Gastrocnemius medialis (tissue), 4 donors: ENCODE data around the gene CCL7. TPM values are rescaled to one million over a fixed set of nuclear protein-coding genes. Genes with fewer than 3 reads are reported as not detected.

ENCODE experiments used
- ATAC-seq, 2 donors: fragments of 150-250 bp; one replicate each; pipeline ENCODE4 v1.9.1; 2016
- DNase-seq, 2 donors: peaks; one replicate each; pipeline ENCODE4 v3.0.0-alpha.2; 2019
- H3K27ac ChIP-seq, 4 donors: fragments of 200-600 bp; sonication (generic); 1 replicate in 1 of 4; 2 replicates in 3 of 4; pipeline ENCODE4 v1.5.1; 2016 to 2018; ENCODE audit warnings: mild to moderate bottlenecking in 2 of 4, moderate library complexity in 1 of 4
- H3K27me3 ChIP-seq, 3 donors: fragments of 200-600 bp; sonication (generic) in 2 of 3; 1 replicate in 1 of 3; 2 replicates in 2 of 3; pipeline versions ENCODE4 v1.5.1 to v1.6.0; 2016 to 2019; ENCODE audit warnings: mild to moderate bottlenecking in 1 of 3, moderate library complexity in 1 of 3
- H3K36me3 ChIP-seq, 2 donors: fragments of 200-600 bp; sonication (generic) in 1 of 2; one replicate each; pipeline ENCODE4 v1.5.1; 2017 to 2018
- H3K4me1 ChIP-seq, 2 donors: fragments of 200-600 bp; sonication (generic) in 1 of 2; one replicate each; pipeline ENCODE4 v1.5.1; 2016 to 2017; ENCODE audit warnings: mild to moderate bottlenecking in 2 of 2
- H3K4me3 ChIP-seq, 4 donors: fragments of 200-600 bp; sonication (generic) in 3 of 4; 1 replicate in 1 of 4; 2 replicates in 3 of 4; pipeline ENCODE4 v1.5.1; 2016 to 2019; ENCODE audit warnings: mild to moderate bottlenecking in 2 of 4
- H3K9me3 ChIP-seq, 3 donors: fragments of 200-600 bp; sonication (generic) in 2 of 3; 1 replicate in 1 of 3; 2 replicates in 2 of 3; pipeline ENCODE4 v1.5.1; 2016 to 2019
- POLR2A ChIP-seq, 2 donors: fragments of 450-650 bp; IDR thresholded peaks; one replicate each; pipeline ENCODE4 v1.6.1; 2017; ENCODE audit warnings: antibody characterized with exemption in 2 of 2, mild to moderate bottlenecking in 2 of 2, moderate library complexity in 2 of 2
- in situ Hi-C, 4 donors: fragments of 200-750 bp; cut with MboI; loops; one replicate each; pipeline versions ENCODE4 v1.15.0 to v1.8.0; 2017; ENCODE audit warnings: low sequenced_read_pairs in 4 of 4
- intact Hi-C: fragments of 100-400 bp; cut with DNase I; formaldehyde crosslinking; loops from one replicate; pipeline ENCODE4 v1.15.1; 2023; ENCODE audit warnings: low total_unique reads
- total RNA-seq, 4 donors: library from RNA; depleted of rRNA; stranded (reverse); fragments of >200 nt; gene quantifications; one replicate each; pipeline versions ENCODE4 v1.1.0 to v1.2.3, GENCODE V29; 2016
- TF ChIP-seq, protein P1 (sequence below), 5 experiments: fragments of 450-650 bp in 3 of 5; fragments of 200-600 bp in 2 of 5; sonication (generic) in 2 of 5; IDR thresholded peaks in 4 of 5; conservative IDR thresholded peaks in 1 of 5; 1 replicate in 4 of 5; 2 replicates in 1 of 5; pipeline ENCODE4 v1.5.1; 2016 to 2019; ENCODE audit warnings: antibody characterized with exemption in 5 of 5, mild to moderate bottlenecking in 3 of 5, moderate library complexity in 3 of 5

CCL7 gene
- total RNA-seq, 4 donors from 2014 or later, result not detected

DNA sequence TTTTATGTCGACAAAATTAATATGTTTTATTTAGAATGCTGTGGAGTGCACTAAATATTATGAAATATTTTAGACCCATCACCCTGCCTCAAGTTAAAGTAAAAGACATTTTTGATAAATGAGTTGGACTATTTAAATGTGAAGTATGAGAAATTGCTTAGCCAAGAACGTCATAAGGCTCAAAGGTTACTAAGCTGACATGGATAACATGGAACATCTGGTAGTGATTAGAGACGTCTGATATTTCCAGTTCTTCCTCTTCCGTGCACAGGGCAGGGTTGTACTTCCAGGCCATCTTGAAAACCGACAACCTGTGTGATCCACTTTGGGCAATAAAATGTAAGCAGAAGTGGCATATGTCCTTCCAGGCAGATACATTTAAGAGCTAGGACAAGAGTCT lies 42.1 kb downstream of the CCL7 start:
- Histone ChIP-seq H3K27me3 (no peaks in the 10 kb centered on the region), H3K36me3 (no peaks in the 10 kb centered on the region), H3K9me3 (no peaks in the 10 kb centered on the region), H3K4me3 (no peak overlapping the region), H3K4me1 (peaks cover 5 to 36% of the 10 kb centered on the region in 2 donors), H3K27ac (peak overlapping the region in 3 of 4 donors; percentile 12 to 68 (median 64))
- ATAC-seq (peak; percentile 51 to 64), DNase-seq (no peak)
- in situ Hi-C loops, result no loop called here
- TF ChIP-seq, protein P1, sequence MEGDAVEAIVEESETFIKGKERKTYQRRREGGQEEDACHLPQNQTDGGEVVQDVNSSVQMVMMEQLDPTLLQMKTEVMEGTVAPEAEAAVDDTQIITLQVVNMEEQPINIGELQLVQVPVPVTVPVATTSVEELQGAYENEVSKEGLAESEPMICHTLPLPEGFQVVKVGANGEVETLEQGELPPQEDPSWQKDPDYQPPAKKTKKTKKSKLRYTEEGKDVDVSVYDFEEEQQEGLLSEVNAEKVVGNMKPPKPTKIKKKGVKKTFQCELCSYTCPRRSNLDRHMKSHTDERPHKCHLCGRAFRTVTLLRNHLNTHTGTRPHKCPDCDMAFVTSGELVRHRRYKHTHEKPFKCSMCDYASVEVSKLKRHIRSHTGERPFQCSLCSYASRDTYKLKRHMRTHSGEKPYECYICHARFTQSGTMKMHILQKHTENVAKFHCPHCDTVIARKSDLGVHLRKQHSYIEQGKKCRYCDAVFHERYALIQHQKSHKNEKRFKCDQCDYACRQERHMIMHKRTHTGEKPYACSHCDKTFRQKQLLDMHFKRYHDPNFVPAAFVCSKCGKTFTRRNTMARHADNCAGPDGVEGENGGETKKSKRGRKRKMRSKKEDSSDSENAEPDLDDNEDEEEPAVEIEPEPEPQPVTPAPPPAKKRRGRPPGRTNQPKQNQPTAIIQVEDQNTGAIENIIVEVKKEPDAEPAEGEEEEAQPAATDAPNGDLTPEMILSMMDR (IDR thresholded peaks at IDR 0.05 in 4 of 5, conservative IDR thresholded peaks at IDR 0.05 in 1 of 5), result no peak
- intact Hi-C loops, result loop anchor here (5.0 kb wide), 1 partner anchor 60 kb away; no protein-coding TSS in a partner anchor

DNA sequence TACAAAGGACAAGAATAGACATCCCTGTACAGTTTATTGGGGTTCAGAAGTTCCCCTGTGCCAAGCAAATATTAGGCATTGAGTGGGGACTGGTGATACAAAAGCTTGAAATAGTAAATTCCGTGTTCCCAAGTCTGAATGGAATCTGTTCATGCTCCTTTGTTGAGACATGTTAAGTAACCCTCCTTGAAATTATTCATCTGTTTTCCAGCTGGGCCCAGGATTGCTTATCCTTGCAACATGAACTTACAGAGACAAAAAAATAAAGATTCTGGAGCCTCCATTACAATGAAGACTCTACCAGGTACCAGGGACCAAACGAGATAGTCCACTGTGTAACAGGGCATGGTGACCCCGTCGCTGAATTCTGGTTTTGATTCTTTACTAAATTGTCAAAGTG lies 43.1 kb downstream of the CCL7 start:
- ATAC-seq, result peak in 1 of 2 donors; percentile 56
- in situ Hi-C loops, result no loop called here

DNA sequence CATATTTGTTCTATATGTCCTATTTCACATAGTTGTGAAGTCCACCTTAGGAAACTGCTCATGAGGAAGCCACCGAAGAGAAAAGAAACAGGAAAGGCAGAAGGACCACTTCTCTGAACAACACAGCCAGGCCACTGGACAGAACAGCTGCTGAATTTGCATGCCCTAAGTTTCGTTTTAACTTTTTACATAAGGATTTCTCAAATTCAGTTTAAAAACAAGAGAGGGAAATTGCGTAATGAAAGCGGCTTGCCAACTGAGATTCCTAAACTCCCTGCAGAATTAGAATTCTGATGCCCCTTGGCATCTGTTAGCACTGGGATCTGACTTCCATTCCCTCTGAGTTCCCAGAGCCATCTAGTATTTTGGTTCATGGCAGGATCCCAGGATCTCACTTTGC lies 44.3 kb downstream of the CCL7 start:
- peak; percentile 10 to 45 for DNase-seq
- in situ Hi-C loops, result no loop called here
- peaks cover 0 to 28% of the 10 kb centered on the region in 2 donors for H3K4me1 ChIP-seq

More for the DNA sequence above, 43.1 kb downstream of the CCL7 start:
- no peak for TF ChIP-seq POLR2A (IDR thresholded peaks at IDR 0.05)
- TF ChIP-seq, protein P1 (IDR thresholded peaks at IDR 0.05 in 4 of 5, conservative IDR thresholded peaks at IDR 0.05 in 1 of 5), result no peak
- H3K4me3 ChIP-seq, result no peak overlapping the region
- peaks cover 0 to 28% of the 10 kb centered on the region in 2 donors for H3K4me1 ChIP-seq
- H3K36me3 ChIP-seq, result no peaks in the 10 kb centered on the region
- no peaks in the 10 kb centered on the region for H3K9me3 ChIP-seq
- DNase-seq, result no peak
- intact Hi-C loops, result loop anchor here (5.0 kb wide), 1 partner anchor 61 kb away; no protein-coding TSS in a partner anchor
- H3K27ac ChIP-seq, result peak overlapping the region in 3 of 4 donors; percentile 34 to 68 (median 64)
- H3K27me3 ChIP-seq, result no peaks in the 10 kb centered on the region

DNA sequence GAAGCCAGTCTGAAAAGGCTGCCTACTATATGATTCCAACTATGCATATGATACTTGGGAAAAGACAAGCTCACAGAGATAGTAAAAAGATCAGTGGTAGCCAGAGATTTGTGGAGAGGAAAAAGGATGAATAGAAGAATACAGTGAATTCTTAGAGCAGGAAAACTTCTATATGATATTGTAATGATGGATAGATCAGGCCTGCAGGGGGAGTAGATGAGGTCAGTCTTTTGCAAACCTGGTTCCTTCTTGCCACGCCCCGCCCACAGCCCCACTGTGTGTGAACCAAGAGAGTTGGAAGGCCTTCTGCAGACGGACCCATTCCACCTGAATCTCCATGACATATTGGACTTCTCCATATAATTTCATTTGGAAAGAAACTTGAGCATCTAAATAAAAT lies 48.5 kb downstream of the CCL7 start:
- Histone ChIP-seq H3K4me1 (peaks cover 0 to 15% of the 10 kb centered on the region in 2 donors), H3K27ac (no peak overlapping the region), H3K27me3 (no peaks in the 10 kb centered on the region), H3K4me3 (no peak overlapping the region), H3K9me3 (no peaks in the 10 kb centered on the region), H3K36me3 (no peaks in the 10 kb centered on the region)
- intact Hi-C loops (no loop called here), in situ Hi-C loops (no loop called here)
- DNase-seq (no peak), ATAC-seq (no peak)
- TF ChIP-seq, protein P1 (IDR thresholded peaks at IDR 0.05 in 4 of 5, conservative IDR thresholded peaks at IDR 0.05 in 1 of 5), result no peak
- TF ChIP-seq POLR2A (IDR thresholded peaks at IDR 0.05), result no peak

More for the DNA sequence above, 44.3 kb downstream of the CCL7 start:
- H3K9me3 ChIP-seq, result no peaks in the 10 kb centered on the region
- no peak overlapping the region for H3K4me3 ChIP-seq
- H3K27me3 ChIP-seq, result no peaks in the 10 kb centered on the region
- TF ChIP-seq, protein P1 (IDR thresholded peaks at IDR 0.05 in 4 of 5, conservative IDR thresholded peaks at IDR 0.05 in 1 of 5), result no peak
- no peak for TF ChIP-seq POLR2A (IDR thresholded peaks at IDR 0.05)
- H3K27ac ChIP-seq, result peak overlapping the region; percentile 34 to 68 (median 59)
- ATAC-seq, result peak; percentile 50 to 61
- no peaks in the 10 kb centered on the region for H3K36me3 ChIP-seq
- intact Hi-C loops, result loop anchor here (5.0 kb wide), 1 partner anchor 62 kb away; no protein-coding TSS in a partner anchor

DNA sequence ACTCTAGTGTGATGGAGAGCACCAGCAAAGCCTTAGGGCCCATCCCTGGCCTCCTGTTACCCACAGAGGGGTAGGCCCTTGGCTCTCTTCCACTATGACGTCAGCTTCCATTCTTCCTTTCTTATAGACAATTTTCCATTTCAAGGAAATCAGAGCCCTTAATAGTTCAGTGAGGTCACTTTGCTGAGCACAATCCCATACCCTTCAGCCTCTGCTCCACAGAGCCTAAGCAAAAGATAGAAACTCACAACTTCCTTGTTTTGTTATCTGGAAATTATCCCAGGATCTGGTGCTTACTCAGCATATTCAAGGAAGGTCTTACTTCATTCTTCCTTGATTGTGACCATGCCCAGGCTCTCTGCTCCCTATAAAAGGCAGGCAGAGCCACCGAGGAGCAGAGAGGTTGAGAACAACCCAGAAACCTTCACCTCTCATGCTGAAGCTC lies 49.0 kb downstream of the CCL7 start, which contains the start of gene CCL8:
TSS of gene CCL8 (plus strand) at position 397 of the 445 bp plus-strand sequence. CDS start 67 bp downstream, outside the sequence.
- TF ChIP-seq, protein P1 (IDR thresholded peaks at IDR 0.05 in 4 of 5, conservative IDR thresholded peaks at IDR 0.05 in 1 of 5), result no peak
- no peak for TF ChIP-seq POLR2A (IDR thresholded peaks at IDR 0.05)
- DNase-seq (no peak), ATAC-seq (no peak)
- Histone ChIP-seq H3K9me3 (no peaks in the 10 kb centered on the region), H3K27me3 (no peaks in the 10 kb centered on the region), H3K4me1 (peaks cover 0 to 9% of the 10 kb centered on the region in 2 donors), H3K27ac (peak within 1 kb of the TSS in 2 of 4 donors; percentile 18 to 41), H3K4me3 (no peak within 1 kb of the TSS), H3K36me3 (no peaks in the 10 kb centered on the region)
- in situ Hi-C loops (no loop called here), intact Hi-C loops (no loop called here)
